Measurements from ENCODE around the gene CNPPD1. TPM values are rescaled to one million over a fixed set of nuclear protein-coding genes. Genes with fewer than 3 reads are reported as not detected.

Gene CNPPD1
- 32.2 TPM for total RNA-seq

- H3K4me3 ChIP-seq = peak within 1 kb of the TSS; percentile 71 to 93
- H3K27ac ChIP-seq = peak within 1 kb of the TSS; percentile 99
- peak in 1 of 2 donors; percentile 93 for DNase-seq (ENCODE audit: extremely low spot score in 2 of 2)
- no peaks in the 10 kb centered on the region for H3K9me3 ChIP-seq
- H3K27me3 ChIP-seq = no peaks in the 10 kb centered on the region
- TF ChIP-seq POLR2A (IDR thresholded peaks at IDR 0.05) (peak in 1 of 2 donors; percentile 95), POLR2AphosphoS5 (IDR thresholded peaks at IDR 0.05; ENCODE audit: insufficient read depth in 1 of 2, low read depth in 1 of 2) (peak; percentile 7 to 99), CTCF (IDR thresholded peaks at IDR 0.05) (peak in 1 of 3 experiments; percentile 18)
- peaks cover 33% of the 10 kb centered on the region for H3K4me1 ChIP-seq
- H3K36me3 ChIP-seq = peaks cover 0 to 55% of the 10 kb centered on the region in 2 donors
- intact Hi-C loops (cut with DNase I) = loop anchor here (2.0 kb wide), 1 partner anchor 42 kb away; the partner anchor contains the start of gene ABCB6
Observed at GRCh38 chr2:219176818-219177551, at the start of gene CNPPD1. CNPPD1 (minus strand) TSS chr2:219176925; CDS start chr2:219176828, 97 bp downstream.

GRCh38 chr2:219225350-219225749 lies 48.6 kb upstream of the CNPPD1 start:
- Histone ChIP-seq H3K4me1 (peaks cover 24% of the 10 kb centered on the region), H3K27me3 (no peaks in the 10 kb centered on the region), H3K9me3 (no peaks in the 10 kb centered on the region), H3K36me3 (peaks cover 12 to 65% of the 10 kb centered on the region in 2 donors), H3K4me3 (no peak overlapping the region), H3K27ac (no peak overlapping the region)
- intact Hi-C loops (cut with DNase I) = no loop called here
- no peak for TF ChIP-seq POLR2AphosphoS5 (IDR thresholded peaks at IDR 0.05; ENCODE audit: insufficient read depth in 1 of 2, low read depth in 1 of 2)
- TF ChIP-seq POLR2A (IDR thresholded peaks at IDR 0.05) = no peak
- TF ChIP-seq CTCF (IDR thresholded peaks at IDR 0.05) = no peak
- DNase-seq (ENCODE audit: extremely low spot score in 2 of 2) = no peak

GRCh38 chr2:219223831-219224610 lies 47.3 kb upstream of the CNPPD1 start:
- H3K27ac ChIP-seq = no peak overlapping the region
- H3K9me3 ChIP-seq = no peaks in the 10 kb centered on the region
- DNase-seq (ENCODE audit: extremely low spot score in 2 of 2) = no peak
- H3K36me3 ChIP-seq = peaks cover 12 to 72% of the 10 kb centered on the region in 2 donors
- no peaks in the 10 kb centered on the region for H3K27me3 ChIP-seq
- peaks cover 32% of the 10 kb centered on the region for H3K4me1 ChIP-seq
- no peak overlapping the region for H3K4me3 ChIP-seq
- TF ChIP-seq POLR2AphosphoS5 (IDR thresholded peaks at IDR 0.05; ENCODE audit: insufficient read depth in 1 of 2, low read depth in 1 of 2) = no peak
- TF ChIP-seq CTCF (IDR thresholded peaks at IDR 0.05) = no peak
- TF ChIP-seq POLR2A (IDR thresholded peaks at IDR 0.05) = no peak
- intact Hi-C loops (cut with DNase I) = no loop called here

GRCh38 chr2:219221957-219222518 lies 45.3 kb upstream of the CNPPD1 start:
- no peak for DNase-seq (ENCODE audit: extremely low spot score in 2 of 2)
- Histone ChIP-seq H3K4me1 (peaks cover 26% of the 10 kb centered on the region), H3K27me3 (no peaks in the 10 kb centered on the region), H3K36me3 (peaks cover 12 to 72% of the 10 kb centered on the region in 2 donors), H3K9me3 (no peaks in the 10 kb centered on the region), H3K4me3 (no peak overlapping the region), H3K27ac (no peak overlapping the region)
- intact Hi-C loops (cut with DNase I) = no loop called here
- TF ChIP-seq POLR2A (IDR thresholded peaks at IDR 0.05) = no peak
- no peak for TF ChIP-seq CTCF (IDR thresholded peaks at IDR 0.05)
- TF ChIP-seq POLR2AphosphoS5 (IDR thresholded peaks at IDR 0.05; ENCODE audit: insufficient read depth in 1 of 2, low read depth in 1 of 2) = no peak
